Islet precursor cell (in vitro differentiated cells): ENCODE data around the gene WWTR1.

Experiments
- DNase-seq: peaks from one replicate; pipeline ENCODE4 v3.0.0-alpha.2; 2018

WWTR1 gene

DNA sequence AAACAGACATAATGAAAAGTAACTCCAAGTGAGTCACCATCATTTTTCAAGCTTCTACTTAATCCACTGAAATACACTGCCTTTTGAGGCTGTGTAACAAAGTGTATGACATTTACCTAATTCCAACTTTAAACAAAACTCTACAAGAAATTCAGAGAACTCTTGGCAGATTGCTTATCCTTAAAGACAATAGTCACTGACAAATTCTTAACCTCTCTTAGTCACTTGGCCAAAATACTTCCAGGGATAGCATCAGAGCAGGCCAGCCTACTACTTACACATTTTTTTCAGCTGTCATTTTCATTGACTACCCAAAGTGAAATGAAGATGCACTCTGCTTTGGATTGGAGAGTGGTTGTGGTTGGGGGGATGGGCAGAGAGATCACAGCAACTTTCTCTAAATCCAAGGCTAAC lies 3.6 kb downstream of the WWTR1 start:
- no peak for DNase-seq

DNA sequence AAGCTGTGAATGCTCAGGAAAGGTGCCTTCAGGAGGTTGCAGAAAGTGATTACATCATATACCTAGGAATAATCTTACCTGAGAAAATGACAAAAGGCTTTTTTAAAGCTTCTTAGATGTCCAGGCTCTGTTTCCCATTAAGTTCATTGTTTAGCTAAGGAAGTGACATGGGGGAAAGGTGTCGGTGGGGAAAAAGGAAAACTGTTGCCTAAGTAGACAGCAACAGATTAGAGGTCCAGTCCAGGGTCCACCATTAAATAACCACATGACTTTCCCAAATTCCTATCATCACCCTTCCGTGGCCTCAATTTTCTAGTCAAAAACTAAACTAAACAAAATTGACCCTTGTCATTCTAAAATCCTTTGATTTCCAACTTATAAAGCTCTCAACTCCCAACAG lies 4.3 kb downstream of the WWTR1 start:
- DNase-seq = no peak

DNA sequence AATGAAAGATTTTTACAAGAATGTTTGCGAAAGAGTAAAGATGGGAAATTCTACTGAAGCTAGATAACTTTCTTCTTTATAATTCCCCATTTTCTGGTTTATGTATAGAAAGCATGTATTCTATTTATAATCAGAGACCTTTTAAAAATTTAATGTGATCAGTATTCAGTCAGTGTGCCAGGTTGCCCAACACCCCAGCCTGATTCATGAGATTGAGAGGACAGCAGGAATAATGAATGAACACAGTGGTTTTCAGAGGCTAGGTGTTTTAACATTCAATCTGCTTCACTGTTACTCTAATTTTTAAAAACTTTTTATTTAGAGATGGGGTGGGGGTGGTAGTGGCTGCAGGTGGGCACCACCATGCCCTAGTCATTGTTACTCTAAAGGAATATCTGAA lies 4.7 kb downstream of the WWTR1 start:
- DNase-seq = no peak

DNA sequence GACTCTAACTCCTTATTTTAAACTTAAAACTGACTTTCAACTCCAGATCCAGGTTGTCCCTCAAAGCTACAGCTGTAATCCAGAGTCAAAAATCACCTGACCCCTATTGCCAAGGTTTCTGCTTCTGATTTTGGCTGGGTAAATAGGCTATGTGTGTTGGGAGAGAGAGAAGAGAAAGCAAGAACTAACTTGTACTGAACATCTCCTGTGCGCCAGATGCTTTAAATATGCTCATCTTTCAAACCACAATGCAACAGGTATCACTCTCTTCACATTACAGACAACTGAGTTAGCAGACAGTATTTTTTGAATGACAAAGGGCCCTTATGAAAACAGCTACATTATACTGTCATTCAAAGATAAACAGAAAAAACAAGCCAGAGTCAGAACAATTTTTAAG lies 7.0 kb downstream of the WWTR1 start:
- no peak for DNase-seq

DNA sequence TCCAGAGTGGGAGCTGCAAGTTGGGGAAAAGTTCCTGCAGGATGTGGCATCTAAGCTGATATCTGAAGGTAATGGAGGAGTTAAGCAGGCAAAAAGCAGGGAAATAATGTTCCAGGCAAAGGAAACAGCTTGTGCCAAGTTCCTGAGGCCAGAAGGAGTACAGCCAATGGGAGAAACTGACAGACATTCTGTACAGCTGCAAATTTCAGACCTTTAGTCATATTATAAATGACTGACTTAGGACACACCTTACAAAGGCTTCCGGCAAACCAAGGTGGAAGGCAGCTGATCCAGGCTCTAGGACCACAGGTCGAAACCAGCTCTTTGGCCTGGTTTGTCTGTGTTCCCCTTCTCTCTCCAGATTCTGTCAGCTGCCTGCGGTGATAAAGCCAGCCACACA lies 9.3 kb downstream of the WWTR1 start:
- no peak for DNase-seq

DNA sequence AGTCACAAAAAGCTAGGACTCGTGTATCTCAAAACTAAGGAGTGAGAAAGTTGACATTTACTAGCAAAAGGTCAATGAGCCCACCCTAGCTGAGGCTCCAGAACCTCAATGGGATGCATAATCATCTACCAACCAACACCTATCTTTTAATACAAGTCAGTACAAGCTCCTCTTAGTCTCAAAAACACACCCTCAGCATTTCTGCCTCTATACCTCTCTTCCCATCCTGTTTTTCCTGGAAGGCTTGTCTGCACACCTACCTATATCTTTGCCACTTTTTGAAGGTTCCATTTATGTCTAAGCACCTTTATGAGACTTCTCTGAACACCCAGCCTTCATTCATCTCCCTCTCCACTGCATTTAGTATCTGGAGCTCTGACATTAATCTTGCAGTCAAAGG lies 10.0 kb downstream of the WWTR1 start:
- no peak for DNase-seq

DNA sequence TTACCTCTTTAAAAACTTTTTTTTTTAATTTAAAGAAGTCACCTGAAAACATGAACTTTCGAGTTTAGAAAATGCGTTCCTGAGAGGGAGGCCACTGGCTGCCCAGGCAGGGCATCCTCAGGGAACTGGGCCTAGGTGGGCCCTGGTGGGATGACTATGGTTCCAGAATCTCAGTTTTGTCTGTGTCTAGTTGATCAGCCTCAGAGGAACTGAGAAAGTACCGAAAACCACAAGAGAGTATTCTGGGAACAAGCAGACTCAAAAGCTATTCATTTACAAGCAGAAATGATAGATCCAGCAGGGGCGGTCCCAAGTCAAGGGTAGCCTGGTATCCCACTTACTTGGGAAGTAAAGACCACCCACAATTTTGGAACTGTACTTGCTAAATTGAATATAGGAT lies 10.5 kb downstream of the WWTR1 start:
- no peak for DNase-seq

DNA sequence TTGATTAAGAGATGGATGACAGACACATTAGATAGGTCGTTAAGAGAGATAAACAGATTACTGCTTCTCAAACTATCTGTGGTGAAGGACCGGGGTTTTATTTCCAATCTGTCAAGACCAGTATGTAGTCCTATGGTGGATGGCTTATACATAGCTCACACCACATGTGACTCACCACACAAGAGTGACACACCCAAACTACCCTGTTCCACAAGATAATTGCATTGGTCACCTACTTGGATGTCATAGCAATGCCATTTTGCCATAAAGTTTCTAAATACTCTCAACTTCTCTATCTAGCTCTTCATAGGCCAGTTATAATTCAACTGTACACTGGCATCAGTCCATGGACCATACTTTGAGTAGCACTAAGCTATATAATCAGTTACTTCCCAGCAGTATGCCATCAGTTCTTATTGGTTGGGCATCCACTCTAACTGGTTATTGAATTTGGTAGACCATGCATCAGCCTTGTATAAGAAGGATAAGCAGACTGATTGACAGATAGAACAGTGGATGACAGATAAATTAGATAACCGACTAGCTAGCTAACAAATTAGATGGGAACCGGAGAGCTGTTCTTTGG lies 11.6 kb downstream of the WWTR1 start:
- no peak for DNase-seq

DNA sequence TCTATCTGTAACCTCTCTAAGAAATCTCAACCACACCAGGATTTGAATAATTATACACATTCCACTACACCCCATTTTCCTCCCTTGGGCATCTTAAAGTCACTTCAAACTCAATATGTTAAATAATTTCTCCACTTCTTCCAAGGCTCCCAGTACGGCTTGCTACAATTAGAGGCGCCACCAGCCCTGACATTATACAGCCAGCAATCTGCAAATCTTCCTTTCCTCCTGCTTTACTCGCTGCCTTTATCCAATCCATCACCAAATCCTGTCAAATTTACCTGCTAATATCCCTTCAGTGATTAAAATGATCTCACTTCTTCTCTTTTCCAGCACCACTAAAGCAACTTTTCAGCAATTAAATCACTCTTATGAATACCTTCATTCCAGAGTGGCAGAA lies 13.9 kb downstream of the WWTR1 start:
- DNase-seq = no peak

DNA sequence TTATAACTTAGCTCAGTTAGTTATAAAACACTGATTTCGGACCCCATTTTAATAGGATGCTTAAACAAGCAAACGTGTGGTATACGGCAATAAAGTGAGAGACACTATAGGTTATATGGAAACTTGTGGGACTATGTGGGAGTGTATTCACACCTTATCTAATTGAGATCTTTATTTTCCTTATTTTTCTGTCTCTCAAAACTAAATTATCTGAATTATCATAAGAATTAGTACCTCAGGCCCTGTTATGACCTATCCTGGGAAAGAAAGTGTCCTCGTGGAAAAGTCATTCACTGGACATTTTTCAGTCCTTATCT lies 14.4 kb downstream of the WWTR1 start:
- no peak for DNase-seq

DNA sequence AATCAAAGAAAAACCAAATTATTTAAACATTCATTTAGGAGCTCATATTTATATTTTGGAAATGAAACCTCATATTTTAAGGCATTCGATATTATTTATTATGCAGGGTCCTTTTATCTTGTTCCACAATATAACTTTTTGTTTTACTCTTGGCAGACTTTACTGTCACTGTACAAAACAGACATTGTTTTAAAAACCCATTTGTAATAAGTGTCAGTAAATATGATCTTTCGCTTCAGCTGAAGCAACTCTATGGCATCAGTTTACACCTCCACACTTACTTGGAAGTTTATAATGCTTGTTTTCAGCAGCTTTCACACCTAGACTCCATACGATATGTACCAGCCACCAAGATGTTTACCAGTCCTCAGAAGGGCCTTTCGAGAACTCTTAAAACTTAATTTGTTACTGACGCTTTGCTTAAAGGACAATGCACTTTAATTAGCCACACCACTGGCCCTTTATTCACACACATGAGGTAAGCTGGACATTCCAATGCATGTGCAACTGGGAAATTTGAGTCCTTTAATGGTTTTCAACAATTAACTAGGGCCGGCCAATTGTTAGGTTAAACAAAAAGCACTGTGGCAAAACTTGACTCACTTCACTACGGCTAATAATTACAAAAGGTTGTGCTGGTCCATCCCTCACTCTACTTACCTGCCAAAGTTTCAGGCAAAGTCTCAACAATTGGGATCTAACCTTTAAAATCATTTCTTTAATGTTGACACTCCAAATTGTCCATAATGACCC lies 16.7 kb downstream of the WWTR1 start:
- DNase-seq = no peak

DNA sequence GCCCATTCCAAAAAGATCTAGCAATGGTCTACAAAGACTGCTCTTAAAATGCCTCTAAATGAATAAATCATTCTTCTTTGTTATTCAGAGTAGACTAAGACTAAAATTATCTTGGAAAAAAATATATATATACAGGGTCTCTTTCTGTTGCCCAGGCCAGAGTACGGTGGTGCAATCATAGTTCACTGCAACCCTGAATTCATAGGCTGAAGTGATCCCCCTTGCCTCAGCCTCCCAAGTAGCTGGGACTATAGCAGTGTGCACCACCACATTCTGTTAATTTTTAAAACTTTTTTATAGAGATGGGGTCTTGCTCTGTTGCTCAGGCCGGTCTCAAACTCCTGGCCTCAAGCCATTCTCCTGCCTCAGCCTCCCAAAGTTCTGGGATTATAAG lies 18.7 kb downstream of the WWTR1 start:
- no peak for DNase-seq

DNA sequence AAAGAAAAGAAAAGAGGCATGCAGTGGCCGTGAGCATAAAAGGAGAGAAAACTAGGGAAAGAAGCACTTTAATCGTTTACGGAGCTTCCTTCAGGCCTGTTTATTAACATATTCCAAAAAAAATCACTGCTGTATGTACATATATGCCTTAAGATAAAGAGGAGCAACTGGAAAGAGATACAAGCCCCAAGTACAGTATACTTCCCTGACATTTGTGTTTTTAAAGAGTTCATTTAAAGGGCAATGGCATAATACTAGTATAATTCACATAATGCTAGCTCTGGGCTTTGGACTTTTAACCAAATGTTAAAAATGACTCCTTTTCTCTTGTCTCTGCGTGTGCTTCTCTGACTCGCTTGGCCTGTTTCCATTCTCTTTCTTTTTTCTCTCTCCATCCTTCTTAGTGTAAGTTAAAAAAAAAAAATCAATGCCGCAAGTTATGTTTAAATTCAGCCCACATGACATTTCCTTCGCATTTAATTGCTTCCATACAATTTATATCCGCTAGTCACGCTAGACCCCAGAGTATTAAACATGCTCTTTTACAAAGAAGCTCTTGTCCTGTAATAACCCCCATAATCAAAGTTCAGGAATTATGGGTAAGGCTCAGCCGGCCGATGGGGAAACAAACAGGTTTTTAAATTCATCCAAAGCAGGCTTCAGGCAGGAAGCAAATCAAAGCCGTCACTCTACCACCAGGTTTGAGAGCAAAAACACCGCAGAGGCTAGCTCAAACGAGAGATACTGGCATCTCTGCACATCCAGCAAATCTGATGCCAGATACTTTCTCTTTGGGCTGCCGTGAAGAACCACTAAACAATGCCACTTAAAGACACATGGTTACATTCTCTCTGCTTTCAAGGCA lies 19.4 kb downstream of the WWTR1 start:
- DNase-seq = no peak

DNA sequence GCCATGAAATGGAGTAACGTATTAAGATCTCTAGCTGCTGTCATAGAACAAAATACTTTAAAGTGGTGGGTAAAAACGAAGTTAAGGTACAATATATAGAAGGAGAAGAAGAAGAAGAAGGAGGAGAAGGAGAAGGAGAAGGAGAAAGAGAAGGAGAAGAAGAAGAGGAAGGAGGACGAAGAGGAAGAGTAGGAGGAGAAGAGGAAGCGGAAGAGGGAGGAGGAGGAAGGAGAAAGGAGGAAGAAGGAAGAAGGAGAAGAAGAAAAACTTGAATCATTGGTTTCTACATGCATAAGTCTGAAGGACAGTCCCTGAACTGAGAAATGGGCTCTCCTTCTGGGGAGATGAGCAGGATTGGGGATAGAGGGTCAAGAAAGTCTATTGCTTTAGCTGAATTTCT lies 22.4 kb downstream of the WWTR1 start:
- no peak for DNase-seq

DNA sequence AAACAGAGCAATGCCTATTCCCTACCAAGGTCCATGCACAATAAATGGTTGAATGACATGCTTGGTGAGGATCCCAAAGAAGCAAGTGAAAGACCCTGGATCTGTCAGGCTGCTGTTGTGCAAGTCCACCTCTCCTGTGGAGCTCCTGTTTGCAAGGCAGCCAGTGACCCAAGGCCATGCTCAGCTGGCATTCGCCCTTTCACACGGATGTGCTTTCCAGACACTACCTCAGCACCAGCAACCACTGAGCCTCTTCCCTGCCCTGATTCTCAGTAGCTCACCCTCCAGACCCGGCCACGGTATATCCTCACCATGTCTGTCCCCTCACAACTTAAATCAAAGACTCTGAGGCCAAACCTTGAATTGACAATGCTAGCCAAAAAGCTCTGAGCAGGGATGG lies 23.3 kb downstream of the WWTR1 start:
- DNase-seq = no peak

DNA sequence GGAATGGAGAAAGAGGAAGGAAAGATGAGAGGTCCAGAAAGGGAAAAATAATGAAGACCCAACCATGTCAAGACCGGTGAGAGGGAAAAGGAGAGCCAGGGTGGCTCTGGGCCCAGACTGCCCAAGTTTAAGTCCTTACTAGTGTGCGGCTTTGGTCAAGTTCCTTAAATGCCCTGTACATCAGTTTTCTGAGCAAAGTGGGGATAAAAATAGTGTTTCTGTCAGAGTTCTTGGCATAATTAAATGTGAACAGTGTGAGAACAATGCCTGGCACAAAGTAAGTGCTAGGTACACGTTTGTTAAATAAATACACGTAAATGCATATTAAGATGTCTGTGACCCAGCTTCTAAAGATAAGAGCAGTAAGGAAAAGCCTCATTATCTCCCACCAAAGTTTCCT lies 23.8 kb downstream of the WWTR1 start:
- no peak for DNase-seq

DNA sequence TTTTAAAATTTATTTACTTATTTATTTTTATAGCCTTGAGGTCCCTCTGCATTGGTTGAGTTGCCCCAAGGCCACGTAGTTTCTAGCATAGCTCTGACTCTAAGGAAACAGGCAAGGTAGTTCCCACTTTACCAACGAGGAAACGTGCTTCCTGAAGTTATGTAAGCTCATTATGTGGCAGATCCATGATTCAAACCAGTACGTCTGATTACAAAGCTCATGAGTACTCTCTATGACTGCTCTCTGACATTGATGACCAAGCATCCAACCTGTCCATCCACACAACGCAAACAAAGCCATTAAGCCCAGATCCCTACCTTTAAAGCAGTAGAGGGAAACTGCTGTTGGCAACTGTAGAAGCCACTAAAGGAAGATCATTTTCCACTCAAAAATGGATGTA lies 25.6 kb downstream of the WWTR1 start:
- DNase-seq = no peak

DNA sequence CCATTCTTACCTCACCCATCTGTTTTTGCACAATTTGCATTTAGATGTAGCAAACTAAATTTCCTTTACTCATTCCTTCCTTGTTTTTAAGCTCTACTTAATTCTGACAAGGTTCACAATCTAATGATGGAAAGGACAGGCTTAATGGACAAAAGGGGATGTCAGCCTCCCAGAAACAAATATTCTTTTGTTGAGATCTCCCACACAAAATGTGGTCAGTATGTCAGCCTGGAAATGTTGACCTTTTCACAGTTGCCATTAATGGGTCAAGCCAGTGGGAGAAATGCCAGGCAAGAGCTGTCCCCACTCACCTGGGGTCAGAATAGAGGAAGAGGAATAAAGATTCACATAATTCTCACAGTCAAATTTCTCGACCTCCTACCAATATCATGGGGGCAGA lies 27.0 kb downstream of the WWTR1 start:
- DNase-seq = no peak

DNA sequence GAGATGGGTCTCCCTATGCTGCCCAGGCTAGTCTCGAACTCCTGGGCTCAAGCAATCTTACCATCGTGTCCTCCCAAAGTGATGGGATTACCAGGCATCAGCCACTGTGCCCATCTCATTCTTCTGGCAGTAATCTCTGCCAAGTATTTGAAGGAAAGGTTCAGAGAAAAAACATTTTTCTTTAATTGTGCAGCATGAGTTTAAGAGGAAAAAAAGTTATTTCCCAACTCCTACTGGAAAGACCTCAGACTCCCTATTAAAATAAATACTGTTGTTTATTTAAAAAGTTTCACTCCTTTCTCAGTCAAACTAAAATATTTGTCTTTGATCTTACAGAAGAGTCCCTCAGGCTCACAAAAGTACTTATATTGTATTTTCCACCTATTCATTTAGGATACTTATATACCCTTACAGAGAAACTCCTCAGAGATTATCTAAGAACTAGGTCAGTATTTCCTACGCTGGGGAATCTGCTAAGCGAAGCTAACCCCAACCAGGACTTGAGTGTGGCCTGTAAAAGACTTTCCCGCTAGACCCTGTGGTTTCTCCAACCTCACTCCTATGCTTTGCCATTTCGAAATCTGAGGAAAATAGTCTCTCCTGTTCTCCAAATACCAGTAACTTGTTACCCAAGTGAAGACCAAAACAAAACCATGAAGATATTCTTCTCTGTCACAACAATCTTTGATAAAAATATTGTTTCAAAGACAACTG lies 28.7 kb downstream of the WWTR1 start:
- no peak for DNase-seq

DNA sequence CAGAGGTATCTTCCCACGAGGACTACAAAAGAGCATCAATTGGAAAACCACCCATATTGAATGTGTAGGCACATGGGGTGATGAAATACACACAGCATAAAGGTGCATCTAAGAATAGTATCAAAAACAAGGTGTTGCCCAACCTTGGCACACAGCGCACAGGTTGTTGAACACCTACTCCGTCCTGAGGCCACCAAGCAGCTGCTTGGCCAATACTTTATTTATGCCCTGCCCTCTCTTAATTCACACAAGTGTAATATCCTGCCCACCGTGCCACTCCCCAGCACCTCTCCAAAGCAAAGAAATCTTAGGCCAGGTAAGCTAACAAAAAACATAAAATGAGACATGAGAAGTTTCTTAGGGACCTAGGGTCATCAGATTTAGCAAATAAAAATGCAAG lies 31.2 kb downstream of the WWTR1 start:
- no peak for DNase-seq

DNA sequence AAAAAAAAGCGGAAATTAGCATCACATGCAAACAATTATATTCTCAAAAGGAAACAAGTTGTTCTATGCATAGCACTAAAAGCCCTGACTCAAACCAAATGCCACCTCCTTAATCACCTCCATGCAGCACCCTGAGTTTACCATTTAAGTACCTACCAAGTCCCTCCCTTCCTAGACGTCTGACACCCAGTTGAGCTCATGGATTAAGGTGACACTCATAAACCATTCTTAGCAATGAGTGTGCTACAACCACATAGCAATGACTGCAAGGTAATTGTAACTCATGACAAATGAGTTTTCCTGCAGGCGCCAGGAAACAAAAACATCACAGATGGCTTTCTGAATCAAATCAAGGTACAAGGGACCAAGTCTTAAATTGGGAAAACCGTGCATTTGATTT lies 32.0 kb downstream of the WWTR1 start:
- DNase-seq = no peak

DNA sequence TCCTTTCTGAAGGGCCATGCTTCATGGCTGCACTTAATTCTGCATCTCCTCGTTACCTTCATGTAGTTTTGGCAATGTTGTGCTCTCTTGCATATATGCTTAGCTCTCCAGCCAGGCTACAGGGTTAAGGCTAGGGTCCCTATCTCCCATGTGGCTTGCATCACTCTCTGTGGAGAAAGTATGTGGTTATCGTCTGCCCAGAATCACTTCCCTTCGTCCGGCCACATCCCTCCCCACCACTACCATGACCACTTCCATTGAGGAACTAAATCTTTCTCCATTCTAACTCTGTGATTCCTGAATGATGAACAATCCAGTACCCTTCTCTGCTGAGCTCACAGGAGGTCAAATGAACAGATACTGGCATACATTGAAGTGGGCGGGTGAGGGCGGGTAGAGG lies 34.0 kb downstream of the WWTR1 start:
- no peak for DNase-seq

DNA sequence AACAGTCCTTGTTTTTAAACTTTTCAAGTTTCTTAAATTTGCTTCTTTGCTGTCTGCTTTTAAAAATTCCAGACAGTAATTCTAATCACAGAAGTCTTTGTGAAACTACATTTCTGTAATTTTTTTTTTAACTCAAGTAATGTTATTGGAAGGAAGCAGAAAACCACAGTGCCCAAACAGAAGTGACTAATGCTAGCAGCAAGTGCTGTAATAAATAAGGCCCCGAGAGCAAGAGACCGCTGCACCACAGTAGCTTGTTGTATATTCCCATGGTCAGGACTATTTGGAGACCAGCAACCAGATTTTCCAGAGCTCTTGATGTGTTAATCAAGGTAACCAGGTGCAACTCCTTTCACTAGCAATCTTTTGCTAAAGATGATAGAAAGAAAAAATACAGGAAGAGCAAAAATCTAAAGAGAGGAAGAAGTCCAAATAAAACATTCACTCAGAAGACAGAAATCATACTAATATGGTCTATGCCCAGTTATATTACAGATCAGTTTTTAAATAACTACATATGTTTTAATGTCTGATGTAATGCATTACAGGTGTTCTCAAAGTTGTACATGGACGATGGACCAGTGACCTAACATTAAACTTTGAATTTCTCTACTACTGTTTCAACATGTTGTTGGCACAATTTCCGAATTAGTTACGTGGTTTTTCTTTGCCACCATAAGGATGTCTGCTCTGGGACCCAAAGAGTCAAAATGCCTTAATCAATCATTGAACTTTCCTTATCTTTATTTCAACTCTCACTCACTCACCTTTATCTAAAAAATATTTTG lies 36.4 kb downstream of the WWTR1 start:
- peak; percentile 62 for DNase-seq
